IMR-90 (cell line): ENCODE results near the gene PRSS8. TPM values are rescaled to one million over a fixed set of nuclear protein-coding genes. Genes with fewer than 3 reads are reported as not detected.

ENCODE experiments used
- ATAC-seq: fragments of 200-7000 bp; cut with Tn5 transposase; 2 replicates; pipeline ENCODE4 v1.9.1; 2020; ENCODE audit warnings: low read depth, mild to moderate bottlenecking, moderate library complexity
- BruUV-seq: library from RNA; stranded (reverse); fragments of 400-500 nt; replicated peaks from 2 replicates; lab custom pipeline; 2021; lab: Mats Ljungman, UMichigan
- CTCF ChIA-PET: fragments of 300-600 bp; formaldehyde crosslinking; extraction: SDS; loops from one replicate; lab custom pipeline; 2021; ENCODE audit warnings: antibody characterized with exemption; lab: Yijun Ruan, JAX
- POLR2A ChIA-PET: fragments of 300-600 bp; sonication (Branson Sonifier 250); formaldehyde crosslinking; loops from one replicate; lab custom pipeline; 2022; ENCODE audit warnings: antibody characterized with exemption; ENCODE audit not compliant: unreplicated experiment; lab: Charles Lee
- DNase-seq: peaks from one replicate; pipeline ENCODE4 v3.0.0; 2013
- H2AFZ ChIP-seq: replicated peaks from 2 replicates; pipeline ENCODE3; 2013; ENCODE audit warnings: low read length, mild to moderate bottlenecking; ENCODE audit not compliant: poor library complexity
- H2AK5ac ChIP-seq: 2 replicates; pipeline ENCODE4 v1.6.1; 2013; ENCODE audit warnings: low read depth, low read length, inconsistent platforms
- H2AK9ac ChIP-seq: replicated peaks from 2 replicates; pipeline ENCODE3; 2013; ENCODE audit warnings: mild to moderate bottlenecking, low read depth, low read length, moderate library complexity; ENCODE audit not compliant: poor library complexity
- H2BK120ac ChIP-seq: 2 replicates; pipeline ENCODE4 v1.6.1; 2013; ENCODE audit warnings: low read depth, low read length, inconsistent platforms
- H2BK15ac ChIP-seq: 3 replicates; pipeline ENCODE4 v1.6.1; 2013; ENCODE audit warnings: low read depth, low read length, inconsistent platforms
- H2BK20ac ChIP-seq: 2 replicates; pipeline ENCODE4 v1.6.1; 2013; ENCODE audit warnings: low read depth, mild to moderate bottlenecking, inconsistent platforms, low read length, moderate library complexity
- H2BK5ac ChIP-seq: 2 replicates; pipeline ENCODE4 v1.6.1; 2013; ENCODE audit warnings: mild to moderate bottlenecking, low read depth, low read length, inconsistent platforms; ENCODE audit not compliant: poor library complexity, severe bottlenecking
- H3K14ac ChIP-seq: replicated peaks from 2 replicates; pipeline ENCODE4 v1.6.1; 2013; ENCODE audit warnings: low read depth, low read length, inconsistent platforms
- H3K18ac ChIP-seq: 2 replicates; pipeline ENCODE4 v1.6.1; 2013; ENCODE audit warnings: low read depth, low read length, control low read depth
- H3K23ac ChIP-seq: 2 replicates; pipeline ENCODE4 v1.6.1; 2013; ENCODE audit warnings: low read depth, low read length, inconsistent platforms
- H3K27ac ChIP-seq: 2 replicates; pipeline ENCODE4 v1.5.1; 2013; ENCODE audit warnings: mild to moderate bottlenecking, control low read depth, low read length; ENCODE audit not compliant: insufficient read depth
- H3K27me3 ChIP-seq: 2 replicates; pipeline ENCODE4 v1.6.1; 2013; ENCODE audit warnings: low read length; ENCODE audit not compliant: control insufficient read depth, insufficient read depth
- H3K36me3 ChIP-seq: 2 replicates; pipeline ENCODE4 v1.6.1; 2013; ENCODE audit warnings: low read length, mixed read lengths; ENCODE audit not compliant: control insufficient read depth, insufficient read depth
- H3K4ac ChIP-seq: 2 replicates; pipeline ENCODE4 v1.6.1; 2013; ENCODE audit warnings: low read depth, low read length, inconsistent platforms
- H3K4me1 ChIP-seq: 2 replicates; pipeline ENCODE4 v1.6.1; 2013; ENCODE audit warnings: low read length, mixed read lengths; ENCODE audit not compliant: control insufficient read depth, insufficient read depth
- H3K4me2 ChIP-seq: 2 replicates; pipeline ENCODE4 v1.6.1; 2013; ENCODE audit warnings: low read depth, mild to moderate bottlenecking, control low read depth, low read length, moderate library complexity
- H3K4me3 ChIP-seq: 2 replicates; pipeline ENCODE4 v1.5.1; 2013; ENCODE audit warnings: low read depth, mild to moderate bottlenecking, control low read depth, low read length, moderate library complexity; ENCODE audit not compliant: insufficient read depth
- H3K56ac ChIP-seq: 2 replicates; pipeline ENCODE4 v1.6.1; 2013; ENCODE audit warnings: low read length, inconsistent platforms; ENCODE audit not compliant: insufficient read depth; ENCODE audit errors: extremely low read depth
- H3K79me1 ChIP-seq, 2 experiments: 2 replicates each; pipeline ENCODE4 v1.6.1; 2013; ENCODE audit warnings: low read length in 2 of 2, inconsistent platforms in 1 of 2, low read depth in 1 of 2
- H3K9ac ChIP-seq: 2 replicates; pipeline ENCODE4 v1.6.1; 2013; ENCODE audit warnings: low read depth, low read length, control low read depth
- H3K9me1 ChIP-seq: 2 replicates; pipeline ENCODE4 v1.6.1; 2013; ENCODE audit warnings: low read length, inconsistent platforms; ENCODE audit not compliant: insufficient read depth
- H3K9me3 ChIP-seq: 2 replicates; pipeline ENCODE4 v1.6.1; 2013; ENCODE audit warnings: low read length; ENCODE audit not compliant: control insufficient read depth, insufficient read depth
- H4K20me1 ChIP-seq: 2 replicates; pipeline ENCODE4 v1.6.1; 2013; ENCODE audit warnings: low read length, inconsistent platforms; ENCODE audit not compliant: insufficient read depth
- H4K5ac ChIP-seq: 2 replicates; pipeline ENCODE4 v1.6.1; 2013; ENCODE audit warnings: mild to moderate bottlenecking, low read depth, low read length, control low read depth
- H4K8ac ChIP-seq, 2 experiments: 2 replicates each; pipeline ENCODE4 v1.6.1; 2013; ENCODE audit warnings: low read depth in 2 of 2, low read length in 2 of 2, control low read depth in 1 of 2, inconsistent platforms in 1 of 2
- H4K91ac ChIP-seq: 2 replicates; pipeline ENCODE4 v1.6.1; 2013; ENCODE audit warnings: low read depth, low read length, inconsistent platforms; ENCODE audit not compliant: insufficient read depth
- MAZ ChIP-seq: IDR thresholded peaks from 2 replicates; pipeline ENCODE4 v1.6.1; 2012; ENCODE audit warnings: low read depth, mild to moderate bottlenecking, low read length, improper control_type of control experiment, moderate library complexity, borderline replicate concordance
- MXI1 ChIP-seq: IDR thresholded peaks from 2 replicates; pipeline ENCODE4 v1.6.1; 2012; ENCODE audit warnings: low read depth, mild to moderate bottlenecking, low read length, moderate library complexity, borderline replicate concordance
- NFE2L2 ChIP-seq: fragments of 150-350 bp; IDR thresholded peaks from 2 replicates; pipeline ENCODE4 v1.6.1; 2016; ENCODE audit warnings: low read depth, mild to moderate bottlenecking, low read length
- WGBS, 2 experiments: methylation state at CpG; one replicate each; pipeline versions ENCODE4 v1.1.5 to v1.1.7; 2013; ENCODE audit warnings: missing lambda C conversion rate in 2 of 2; ENCODE audit not compliant: insufficient read length in 1 of 2; ENCODE audit errors: extremely low coverage in 2 of 2; 5-methylcytosine and 5-hydroxymethylcytosine counted together
- dilution Hi-C: fragments of 300-500 bp; cut with HindIII; formaldehyde crosslinking; loops from one replicate; pipeline ENCODE4 v1.14.3; 2018; ENCODE audit warnings: low sequenced_read_pairs; ENCODE audit not compliant: unreplicated experiment
- in situ Hi-C: fragments of 300-500 bp; cut with MboI; formaldehyde crosslinking; loops from 3 replicates; pipeline ENCODE4 v1.14.3; 2019; ENCODE audit warnings: low sequenced_read_pairs, inconsistent platforms, mixed read lengths
- intact Hi-C: fragments of 100-400 bp; cut with micrococcal nuclease; formaldehyde crosslinking; loops from 2 replicates; pipeline ENCODE4 v1.10.0; 2022
- polyA plus RNA-seq, 3 experiments: library from polyadenylated mRNA; depleted of rRNA; stranded (reverse); fragments of >200 nt; gene quantifications; 2 replicates each; pipeline ENCODE4 v1.2.3, GENCODE V29; 2012; ENCODE audit warnings: low replicate concordance in 1 of 3
- total RNA-seq: library from RNA; depleted of rRNA; stranded (reverse); fragments of >200 nt; gene quantifications from 2 replicates; pipeline ENCODE4 v1.2.3, GENCODE V29; 2012

PRSS8 gene
- total and polyA plus RNA-seq, 2 of the 4 experiments (the other 2 are of a cell fraction) = not detected

- Histone ChIP-seq H3K4me1 (0 out of 2 replicates have a peak, but pooled peaks cover 3% of the 10 kb centered on the region), H2BK120ac (no peak overlapping the region), H4K20me1 (no peaks in the 10 kb centered on the region), H2BK15ac (no peak overlapping the region), H3K18ac (no peak overlapping the region), H3K36me3 (peaks cover 31% of the 10 kb centered on the region), H3K79me1 (no peaks in the 10 kb centered on the region), H4K8ac (no peak overlapping the region), H3K27ac (no peak overlapping the region), H3K4me3 (no peak overlapping the region), H2AK5ac (no peak overlapping the region), H2AK9ac (no peak overlapping the region), H3K23ac (no peak overlapping the region), H3K56ac (no peak overlapping the region), H3K27me3 (no peaks in the 10 kb centered on the region; the same call in 1 of the 2 replicates), H3K9me3 (no peaks in the 10 kb centered on the region), H3K4ac (no peak overlapping the region), H3K14ac (no peak overlapping the region), H3K4me2 (no peak overlapping the region), H3K9ac (no peak overlapping the region), H3K9me1 (peaks cover 3% of the 10 kb centered on the region), H4K91ac (no peak overlapping the region), H2BK5ac (no peak overlapping the region), H4K5ac (no peak overlapping the region), H2BK20ac (no peak overlapping the region), H2AFZ (no peak overlapping the region)
- DNase-seq (no peak), ATAC-seq (no peak)
- 86% methylated on average over 8 of the region's 20 CpGs; no CpG with 5 or more reads in 1 of the 2 experiments for WGBS, 2 experiments
- TF ChIP-seq NFE2L2 = no peak
- TF ChIP-seq MXI1 = no peak
- no peak for TF ChIP-seq MAZ
- ChIA-PET POLR2A (no interaction called here), CTCF (no interaction called here)
- no TSS peak for BruUV-seq
- intact Hi-C loops (no loop called here), dilution Hi-C loops (no loop called here), in situ Hi-C loops (no loop called here)
Measured at GRCh38 chr16:31132303-31132979, 3.1 kb downstream of the PRSS8 start.
